Peyer's patch (tissue), 4 donors: ENCODE measurements around the gene TET1.

Source experiments
- POLR2A ChIP-seq, 2 donors: fragments of 450-650 bp; IDR thresholded peaks; one replicate each; pipeline ENCODE4 v1.5.1; 2017; ENCODE audit warnings: antibody characterized with exemption in 2 of 2, mild to moderate bottlenecking in 2 of 2, moderate library complexity in 2 of 2
- TF ChIP-seq, protein P1 (sequence below), 6 experiments: fragments of 450-650 bp in 4 of 6; fragments of 200-600 bp in 2 of 6; sonication (generic) in 1 of 6; IDR thresholded peaks; one replicate each; pipeline ENCODE4 v1.5.1; 2017 to 2019; ENCODE audit warnings: antibody characterized with exemption in 6 of 6, mild to moderate bottlenecking in 3 of 6, moderate library complexity in 1 of 6

DNA sequence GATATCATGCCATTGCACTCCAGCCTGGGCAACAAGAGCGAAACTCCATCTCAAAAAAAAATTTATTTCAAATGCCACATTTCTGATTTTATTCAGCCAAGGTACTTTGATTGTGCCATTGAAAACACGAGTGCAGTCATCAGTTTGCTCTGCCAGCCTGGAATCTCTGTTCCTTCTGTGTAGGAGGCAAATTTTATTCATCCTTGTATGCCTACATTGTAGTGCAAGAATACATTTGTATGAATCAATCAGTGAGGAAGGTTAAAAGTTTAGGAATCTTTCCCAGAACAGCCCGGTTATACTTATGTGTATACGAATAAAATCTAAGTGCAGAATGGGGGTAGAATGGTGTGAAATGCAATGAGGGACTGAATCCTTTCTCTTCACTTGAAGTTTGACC lies 886 bp upstream of the TET1 start:
- TF ChIP-seq POLR2A (IDR thresholded peaks at IDR 0.05) = no peak
- TF ChIP-seq, protein P1, sequence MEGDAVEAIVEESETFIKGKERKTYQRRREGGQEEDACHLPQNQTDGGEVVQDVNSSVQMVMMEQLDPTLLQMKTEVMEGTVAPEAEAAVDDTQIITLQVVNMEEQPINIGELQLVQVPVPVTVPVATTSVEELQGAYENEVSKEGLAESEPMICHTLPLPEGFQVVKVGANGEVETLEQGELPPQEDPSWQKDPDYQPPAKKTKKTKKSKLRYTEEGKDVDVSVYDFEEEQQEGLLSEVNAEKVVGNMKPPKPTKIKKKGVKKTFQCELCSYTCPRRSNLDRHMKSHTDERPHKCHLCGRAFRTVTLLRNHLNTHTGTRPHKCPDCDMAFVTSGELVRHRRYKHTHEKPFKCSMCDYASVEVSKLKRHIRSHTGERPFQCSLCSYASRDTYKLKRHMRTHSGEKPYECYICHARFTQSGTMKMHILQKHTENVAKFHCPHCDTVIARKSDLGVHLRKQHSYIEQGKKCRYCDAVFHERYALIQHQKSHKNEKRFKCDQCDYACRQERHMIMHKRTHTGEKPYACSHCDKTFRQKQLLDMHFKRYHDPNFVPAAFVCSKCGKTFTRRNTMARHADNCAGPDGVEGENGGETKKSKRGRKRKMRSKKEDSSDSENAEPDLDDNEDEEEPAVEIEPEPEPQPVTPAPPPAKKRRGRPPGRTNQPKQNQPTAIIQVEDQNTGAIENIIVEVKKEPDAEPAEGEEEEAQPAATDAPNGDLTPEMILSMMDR (IDR thresholded peaks at IDR 0.05) = no peak
